ENCODE results near the gene TMEM51.

Gene TMEM51

GRCh38 chr1:15220825-15221431, 67.4 kb downstream of the TMEM51 start:
- H3K4me3 ChIP-seq (ENCODE audit: low read depth, low read length), result no peak overlapping the region
- no peak for TF ChIP-seq CTCF (IDR thresholded peaks at IDR 0.05; ENCODE audit: low read depth, low read length, missing control alignments)
- no peak for DNase-seq (ENCODE audit: low read depth)

- TF ChIP-seq CTCF (IDR thresholded peaks at IDR 0.05; ENCODE audit: low read depth, low read length, missing control alignments), result no peak
- H3K4me3 ChIP-seq (ENCODE audit: low read depth, low read length), result no peak overlapping the region
- no peak for DNase-seq (ENCODE audit: low read depth)
These were observed 69.2 kb downstream of the TMEM51 start for GRCh38 chr1:15222653-15223303.

GRCh38 chr1:15224259-15224869, 70.8 kb downstream of the TMEM51 start:
- no peak overlapping the region for H3K4me3 ChIP-seq (ENCODE audit: low read depth, low read length)
- no peak for TF ChIP-seq CTCF (IDR thresholded peaks at IDR 0.05; ENCODE audit: low read depth, low read length, missing control alignments)
- no peak for DNase-seq (ENCODE audit: low read depth)

GRCh38 chr1:15224974-15225373, 71.4 kb downstream of the TMEM51 start:
- no peak for TF ChIP-seq CTCF (IDR thresholded peaks at IDR 0.05; ENCODE audit: low read depth, low read length, missing control alignments)
- H3K4me3 ChIP-seq (ENCODE audit: low read depth, low read length), result no peak overlapping the region
- no peak for DNase-seq (ENCODE audit: low read depth)

- TF ChIP-seq CTCF (IDR thresholded peaks at IDR 0.05; ENCODE audit: low read depth, low read length, missing control alignments), result no peak
- H3K4me3 ChIP-seq (ENCODE audit: low read depth, low read length), result no peak overlapping the region
- no peak for DNase-seq (ENCODE audit: low read depth)
These were observed 71.9 kb downstream of the TMEM51 start for GRCh38 chr1:15225461-15225860.

GRCh38 chr1:15226388-15227255, 73.1 kb downstream of the TMEM51 start:
- no peak for TF ChIP-seq CTCF (IDR thresholded peaks at IDR 0.05; ENCODE audit: low read depth, low read length, missing control alignments)
- no peak for DNase-seq (ENCODE audit: low read depth)
- no peak overlapping the region for H3K4me3 ChIP-seq (ENCODE audit: low read depth, low read length)

Measured in GM12864 (cell line).